GM13976 (cell line): Measurements from ENCODE around the gene FOXP2.
"Not testable (repeated sequence)": the region's sequence is repeated elsewhere in the genome, so short reads cannot be mapped to it uniquely, and the experiment has no call there.

ENCODE experiments used
- DNase-seq: peaks from one replicate; pipeline ENCODE4 v3.0.0; 2012; ENCODE audit warnings: low spot score
- CTCF ChIP-seq: IDR thresholded peaks from 2 replicates; pipeline ENCODE4 v1.5.1; 2012; ENCODE audit warnings: borderline replicate concordance, mild to moderate bottlenecking; ENCODE audit not compliant: insufficient read depth; ENCODE audit errors: extremely low read depth, missing control alignments, control extremely low read depth
- in situ Hi-C: fragments of 300-500 bp; cut with MboI; formaldehyde crosslinking; loops from one replicate; pipeline ENCODE4 v1.12.0; 2022; ENCODE audit warnings: low sequenced_read_pairs, mixed read lengths, inconsistent platforms; ENCODE audit not compliant: unreplicated experiment

FOXP2 gene

GRCh38 chr7:114414156-114415063, at the start of gene FOXP2:
TSS of gene FOXP2 (plus strand) at chr7:114414815. CDS start at chr7:114426512, 11,697 bp downstream.
- no peak for DNase-seq
- TF ChIP-seq CTCF, result no peak
- in situ Hi-C loops, result no loop called here

GRCh38 chr7:114365791-114366190, 48.8 kb upstream of the FOXP2 start:
- no peak for TF ChIP-seq CTCF
- DNase-seq, result no peak
- in situ Hi-C loops, result no loop called here

GRCh38 chr7:114368492-114368891, 46.1 kb upstream of the FOXP2 start:
- TF ChIP-seq CTCF, result no peak
- no peak for DNase-seq
- in situ Hi-C loops, result no loop called here

- in situ Hi-C loops, result no loop called here
- TF ChIP-seq CTCF, result no peak
- no peak for DNase-seq
These were observed 45.3 kb upstream of the FOXP2 start for GRCh38 chr7:114369294-114369693.

- TF ChIP-seq CTCF, result no peak
- DNase-seq, result no peak
These were observed 42.0 kb upstream of the FOXP2 start for GRCh38 chr7:114372619-114373018.

GRCh38 chr7:114375907-114376306, 38.7 kb upstream of the FOXP2 start:
- no peak for DNase-seq
- no peak for TF ChIP-seq CTCF
- in situ Hi-C loops, result no loop called here

More at GRCh38 chr7:114372619-114373018, 42.0 kb upstream of the FOXP2 start:
- in situ Hi-C loops, result no loop called here

- in situ Hi-C loops, DNase-seq: not testable (repeated sequence)
These were observed 30.7 kb upstream of the FOXP2 start for GRCh38 chr7:114383946-114384345.

GRCh38 chr7:114384346-114384745, 30.3 kb upstream of the FOXP2 start:
- in situ Hi-C loops, DNase-seq: not testable (repeated sequence)
